H1 (cell line): Measurements from ENCODE around the gene GUCA1A.

Experiments used
- BCL11A ChIP-seq, 2 experiments: IDR thresholded peaks; one replicate each; pipeline ENCODE4 v1.6.1; 2011; ENCODE audit warnings: low read depth in 2 of 2, low read length in 2 of 2, mild to moderate bottlenecking in 2 of 2
- CHD2 ChIP-seq: IDR thresholded peaks from 2 replicates; pipeline ENCODE4 v1.6.1; 2012; ENCODE audit warnings: low read length, improper control_type of control experiment
- SP1 ChIP-seq: IDR thresholded peaks from 2 replicates; pipeline ENCODE4 v1.6.1; 2011; ENCODE audit warnings: low read depth, low read length
- TCF12 ChIP-seq: IDR thresholded peaks from 2 replicates; pipeline ENCODE4 v1.6.1; 2011; ENCODE audit warnings: low read depth, mild to moderate bottlenecking, low read length
- YY1 ChIP-seq: IDR thresholded peaks from 2 replicates; pipeline ENCODE4 v1.6.1; 2011; ENCODE audit warnings: low read depth, mild to moderate bottlenecking, low read length
- ZNF274 ChIP-seq: IDR thresholded peaks from 2 replicates; pipeline ENCODE4 v1.7.0; 2012; ENCODE audit warnings: low read length, borderline replicate concordance; ENCODE audit errors: extremely low read depth
- TF ChIP-seq, protein P1 (sequence below), 3 experiments: IDR thresholded peaks; 1 replicate in 2 of 3; 2 replicates in 1 of 3; pipeline versions ENCODE4 v1.5.1 to v1.6.1; 2011; ENCODE audit warnings: low read length in 3 of 3, mild to moderate bottlenecking in 3 of 3, inconsistent platforms in 2 of 3, low read depth in 1 of 3, moderate library complexity in 1 of 3; ENCODE audit not compliant: insufficient read depth in 1 of 3; ENCODE audit errors: control extremely low read depth in 1 of 3

DNA sequence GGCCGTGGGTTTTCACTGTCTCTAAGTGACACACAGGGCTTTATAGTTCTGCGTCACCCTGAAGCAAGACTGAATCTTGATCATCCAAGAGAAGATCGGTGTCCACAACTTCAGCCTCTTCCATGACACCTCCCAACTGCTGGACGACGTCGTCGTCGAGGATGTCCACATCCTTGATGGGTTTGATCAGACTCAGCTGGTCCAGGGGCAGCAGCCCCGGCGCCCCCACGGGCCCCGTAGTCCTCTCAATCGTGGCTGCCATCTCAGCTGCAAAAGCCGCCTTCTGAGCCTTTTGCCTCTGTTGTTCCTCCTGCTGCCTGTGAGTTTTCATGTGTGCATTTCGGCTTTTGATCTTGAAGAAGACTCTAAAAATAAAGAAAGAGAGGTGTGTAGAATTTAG is 55.1 kb downstream of the GUCA1A start:
- TF ChIP-seq CHD2: no peak
- no peak for TF ChIP-seq ZNF274
- TF ChIP-seq BCL11A (IDR thresholded peaks at IDR 0.05; ENCODE audit: low read depth in 2 of 2, low read length in 2 of 2): no peak
- TF ChIP-seq, protein P1, sequence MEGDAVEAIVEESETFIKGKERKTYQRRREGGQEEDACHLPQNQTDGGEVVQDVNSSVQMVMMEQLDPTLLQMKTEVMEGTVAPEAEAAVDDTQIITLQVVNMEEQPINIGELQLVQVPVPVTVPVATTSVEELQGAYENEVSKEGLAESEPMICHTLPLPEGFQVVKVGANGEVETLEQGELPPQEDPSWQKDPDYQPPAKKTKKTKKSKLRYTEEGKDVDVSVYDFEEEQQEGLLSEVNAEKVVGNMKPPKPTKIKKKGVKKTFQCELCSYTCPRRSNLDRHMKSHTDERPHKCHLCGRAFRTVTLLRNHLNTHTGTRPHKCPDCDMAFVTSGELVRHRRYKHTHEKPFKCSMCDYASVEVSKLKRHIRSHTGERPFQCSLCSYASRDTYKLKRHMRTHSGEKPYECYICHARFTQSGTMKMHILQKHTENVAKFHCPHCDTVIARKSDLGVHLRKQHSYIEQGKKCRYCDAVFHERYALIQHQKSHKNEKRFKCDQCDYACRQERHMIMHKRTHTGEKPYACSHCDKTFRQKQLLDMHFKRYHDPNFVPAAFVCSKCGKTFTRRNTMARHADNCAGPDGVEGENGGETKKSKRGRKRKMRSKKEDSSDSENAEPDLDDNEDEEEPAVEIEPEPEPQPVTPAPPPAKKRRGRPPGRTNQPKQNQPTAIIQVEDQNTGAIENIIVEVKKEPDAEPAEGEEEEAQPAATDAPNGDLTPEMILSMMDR (IDR thresholded peaks at IDR 0.05; ENCODE audit: control extremely low read depth in 1 of 3, insufficient read depth in 1 of 3, low read depth in 1 of 3, low read length in 3 of 3): no peak
- TF ChIP-seq YY1: no peak
- TF ChIP-seq SP1: no peak
- no peak for TF ChIP-seq TCF12
